Endodermal cell (in vitro differentiated cells): Measurements from ENCODE around the gene MAPK1. TPM values are rescaled to one million over a fixed set of nuclear protein-coding genes. Genes with fewer than 3 reads are reported as not detected.
"Not testable (repeated sequence)": the region's sequence is repeated elsewhere in the genome, so short reads cannot be mapped to it uniquely, and the experiment has no call there.

Experiments used
- DNase-seq: peaks from one replicate; pipeline ENCODE4 v3.0.0-alpha.2; 2017
- H3K27ac ChIP-seq: 2 replicates; pipeline ENCODE4 v1.5.1; 2013; ENCODE audit warnings: mild to moderate bottlenecking, low read depth, low read length, moderate library complexity
- H3K27me3 ChIP-seq: 2 replicates; pipeline ENCODE4 v1.6.1; 2013; ENCODE audit warnings: mild to moderate bottlenecking, low read length, moderate library complexity; ENCODE audit not compliant: insufficient read depth, control insufficient read depth, poor library complexity, severe bottlenecking
- H3K36me3 ChIP-seq: 2 replicates; pipeline ENCODE4 v1.7.0; 2013; ENCODE audit warnings: mild to moderate bottlenecking, low read length, moderate library complexity; ENCODE audit not compliant: control insufficient read depth, insufficient read depth
- H3K4me1 ChIP-seq: one replicate; pipeline ENCODE4 v1.7.0; 2013; ENCODE audit warnings: low read length; ENCODE audit not compliant: control insufficient read depth, insufficient read depth
- H3K4me3 ChIP-seq: 2 replicates; pipeline ENCODE4 v1.5.1; 2013; ENCODE audit warnings: mild to moderate bottlenecking, low read length, moderate library complexity
- H3K9ac ChIP-seq: 2 replicates; pipeline ENCODE4 v1.6.1; 2013; ENCODE audit warnings: mild to moderate bottlenecking, low read length, moderate library complexity; ENCODE audit not compliant: poor library complexity, severe bottlenecking; ENCODE audit errors: extremely low read depth
- H3K9me3 ChIP-seq: 2 replicates; pipeline ENCODE4 v1.6.1; 2013; ENCODE audit warnings: mild to moderate bottlenecking, low read length, moderate library complexity; ENCODE audit not compliant: control insufficient read depth
- H3K27ac Mint-ChIP-seq: 2 replicates; pipeline ENCODE4 v1.8.0; 2020; ENCODE audit warnings: mixed read lengths
- H3K27me3 Mint-ChIP-seq: 2 replicates; pipeline ENCODE4 v1.8.0; 2021; ENCODE audit warnings: mild to moderate bottlenecking, mixed read lengths; ENCODE audit not compliant: insufficient read depth
- H3K36me3 Mint-ChIP-seq: 2 replicates; pipeline ENCODE4 v1.8.0; 2020; ENCODE audit warnings: low read depth, mixed read lengths
- H3K4me1 Mint-ChIP-seq: 2 replicates; pipeline ENCODE4 v1.8.0; 2020; ENCODE audit warnings: mixed read lengths
- H3K4me3 Mint-ChIP-seq: 2 replicates; pipeline ENCODE4 v1.8.0; 2020; ENCODE audit warnings: mild to moderate bottlenecking, moderate library complexity, mixed read lengths
- H3K9me3 Mint-ChIP-seq: 2 replicates; pipeline ENCODE4 v1.8.0; 2020; ENCODE audit warnings: mild to moderate bottlenecking, mixed read lengths
- CTCF ChIP-seq: fragments of 200-600 bp; sonication (generic); conservative IDR thresholded peaks from 2 replicates; pipeline ENCODE4 v1.5.0; 2021; ENCODE audit warnings: antibody characterized with exemption, mild to moderate bottlenecking
- WGBS, 2 experiments: methylation state at CpG; one replicate each; pipeline versions ENCODE4 v1.1.5 to v1.1.7; 2013; ENCODE audit warnings: missing lambda C conversion rate in 2 of 2, mixed read lengths in 1 of 2; ENCODE audit not compliant: insufficient coverage in 1 of 2, insufficient read length in 1 of 2; 5-methylcytosine and 5-hydroxymethylcytosine counted together
- total RNA-seq, 2 donors: library from RNA; stranded (reverse); fragmentation: NEBNext Ultra II Directional in 1 of 2; extraction: Animal tissue kit (Norgen Biotek cat#: 25700) in 1 of 2; gene quantifications; 2 replicates in 1 of 2; 3 replicates in 1 of 2; pipeline ENCODE4 v1.2.1, GENCODE V29; 2021

Gene MAPK1
- total RNA-seq, 2 donors from 2014 or later = 76.8 to 78.6 TPM

GRCh38 chr22:21815357-21815756 is 52.1 kb downstream of the MAPK1 start:
- Mint-ChIP-seq H3K4me1 (peaks cover 23% of the 10 kb centered on the region), H3K27ac (no peak overlapping the region), H3K4me3 (no peak overlapping the region), H3K9me3 (peaks cover 12% of the 10 kb centered on the region), H3K27me3 (no peaks in the 10 kb centered on the region), H3K36me3 (peaks cover 14% of the 10 kb centered on the region)
- 98 to 100% methylated on average over 2 to 3 of the region's 3 CpGs for WGBS, 2 experiments
- no peak for TF ChIP-seq CTCF
- Histone ChIP-seq H3K9ac (no peak overlapping the region), H3K36me3 (peaks cover 4% of the 10 kb centered on the region), H3K9me3 (peaks cover 9% of the 10 kb centered on the region), H3K4me1 (no peaks in the 10 kb centered on the region), H3K27ac (no peak overlapping the region), H3K27me3 (no peaks in the 10 kb centered on the region), H3K4me3 (no peak overlapping the region)
- DNase-seq = no peak

GRCh38 chr22:21811982-21812381 is 55.5 kb downstream of the MAPK1 start:
- Histone ChIP-seq H3K9me3 (peaks cover 9% of the 10 kb centered on the region), H3K36me3 (peaks cover 14% of the 10 kb centered on the region), H3K27me3 (no peaks in the 10 kb centered on the region), H3K27ac (no peak overlapping the region), H3K4me1 (no peaks in the 10 kb centered on the region), H3K4me3 (no peak overlapping the region), H3K9ac (no peak overlapping the region)
- Mint-ChIP-seq H3K36me3 (peaks cover 21% of the 10 kb centered on the region), H3K4me1 (peaks cover 5% of the 10 kb centered on the region), H3K27me3 (no peaks in the 10 kb centered on the region), H3K4me3 (no peak overlapping the region), H3K27ac (no peak overlapping the region), H3K9me3 (peaks cover 12% of the 10 kb centered on the region)
- DNase-seq = no peak
- WGBS, 2 experiments = no CpG with 5 or more reads among the region's 1 CpG
- TF ChIP-seq CTCF = no peak

GRCh38 chr22:21807544-21808529 is 59.6 kb downstream of the MAPK1 start:
- Histone ChIP-seq H3K4me1 (no peaks in the 10 kb centered on the region), H3K9ac (no peak overlapping the region), H3K9me3 (peaks cover 9% of the 10 kb centered on the region), H3K27me3 (no peaks in the 10 kb centered on the region), H3K36me3 (peaks cover 54% of the 10 kb centered on the region), H3K4me3 (no peak overlapping the region), H3K27ac (no peak overlapping the region)
- H3K27me3 Mint-ChIP-seq = no peaks in the 10 kb centered on the region
- no peak overlapping the region for H3K4me3 Mint-ChIP-seq
- 96 to 97% methylated on average over 6 of the region's 6 CpGs for WGBS, 2 experiments
- no peak for TF ChIP-seq CTCF
- H3K36me3 Mint-ChIP-seq = peaks cover 56% of the 10 kb centered on the region
- DNase-seq = no peak
- peaks cover 10% of the 10 kb centered on the region for H3K9me3 Mint-ChIP-seq
- H3K4me1 Mint-ChIP-seq = peaks cover 3% of the 10 kb centered on the region
- no peak overlapping the region for H3K27ac Mint-ChIP-seq

GRCh38 chr22:21805325-21805724 is 62.1 kb downstream of the MAPK1 start:
- H3K27me3 ChIP-seq, H3K9ac ChIP-seq, DNase-seq, H3K4me3 ChIP-seq, H3K27ac ChIP-seq, H3K9me3 Mint-ChIP-seq, H3K4me1 Mint-ChIP-seq, H3K4me3 Mint-ChIP-seq, H3K9me3 ChIP-seq, H3K4me1 ChIP-seq, H3K27me3 Mint-ChIP-seq: not testable (repeated sequence)
- peaks cover 73% of the 10 kb centered on the region for H3K36me3 ChIP-seq
- Mint-ChIP-seq H3K27ac (peak overlapping the region; percentile 59), H3K36me3 (peaks cover 62% of the 10 kb centered on the region)
- WGBS, 2 experiments = 87 to 94% methylated on average over 5 to 8 of the region's 8 CpGs
